ENCODE measurements around the gene NEDD4L. TPM values are rescaled to one million over a fixed set of nuclear protein-coding genes. Genes with fewer than 3 reads are reported as not detected.

The NEDD4L gene
- total RNA-seq, 1 donor: 31.5 TPM

DNA sequence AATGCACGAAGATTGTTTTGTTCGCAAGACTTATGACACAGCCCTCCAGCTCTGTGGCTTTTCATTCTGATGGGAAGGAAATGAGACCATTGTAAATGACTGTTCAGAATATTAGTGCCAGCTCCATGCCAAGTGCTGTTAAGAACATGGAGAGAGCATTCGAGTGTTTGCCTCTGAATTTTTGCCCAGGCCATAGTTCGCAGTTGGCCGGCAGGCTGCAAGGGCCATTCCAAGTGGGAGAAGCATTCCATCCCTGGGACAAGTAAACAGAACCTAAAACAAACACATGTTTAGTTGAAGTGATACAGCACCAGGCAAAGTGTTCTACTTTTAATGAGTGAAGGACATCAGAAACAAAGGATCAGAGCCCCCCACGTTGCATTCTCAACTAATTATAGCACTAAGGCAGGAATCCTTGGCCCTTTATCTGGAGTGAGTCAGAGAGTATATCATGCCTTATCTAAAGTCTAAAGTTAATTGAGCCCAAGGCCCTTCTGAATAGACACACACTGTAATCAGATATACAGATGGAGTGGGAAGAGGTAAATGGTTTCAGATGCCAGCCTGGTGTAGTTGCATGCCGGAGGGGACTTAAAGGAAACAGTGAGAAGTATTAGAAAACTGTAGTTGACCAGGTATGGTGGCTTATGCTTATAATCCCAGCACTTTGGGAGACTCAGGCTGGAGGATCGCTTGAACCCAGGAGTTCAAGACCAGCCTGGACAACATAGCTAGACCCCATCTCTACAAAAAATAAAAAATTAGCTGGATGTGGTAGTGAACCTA, 53.3 kb downstream of the NEDD4L start:
- H3K4me3 ChIP-seq (ENCODE audit: low read depth, low read length): no peak overlapping the region
- no peak for TF ChIP-seq CTCF (IDR thresholded peaks at IDR 0.05; ENCODE audit: insufficient read depth, low read depth, low read length)
- no peak for DNase-seq (ENCODE audit: low read depth)

- H3K4me3 ChIP-seq (ENCODE audit: low read depth, low read length): no peak overlapping the region
- TF ChIP-seq CTCF (IDR thresholded peaks at IDR 0.05; ENCODE audit: insufficient read depth, low read depth, low read length): no peak
- no peak for DNase-seq (ENCODE audit: low read depth)
These were observed 53.8 kb downstream of the NEDD4L start for GRCh38 chr18:58097907-58098166.

- TF ChIP-seq CTCF (IDR thresholded peaks at IDR 0.05; ENCODE audit: insufficient read depth, low read depth, low read length): no peak
- no peak overlapping the region for H3K4me3 ChIP-seq (ENCODE audit: low read depth, low read length)
- DNase-seq (ENCODE audit: low read depth): no peak
These were observed 54.7 kb downstream of the NEDD4L start for GRCh38 chr18:58098706-58099105.

DNA sequence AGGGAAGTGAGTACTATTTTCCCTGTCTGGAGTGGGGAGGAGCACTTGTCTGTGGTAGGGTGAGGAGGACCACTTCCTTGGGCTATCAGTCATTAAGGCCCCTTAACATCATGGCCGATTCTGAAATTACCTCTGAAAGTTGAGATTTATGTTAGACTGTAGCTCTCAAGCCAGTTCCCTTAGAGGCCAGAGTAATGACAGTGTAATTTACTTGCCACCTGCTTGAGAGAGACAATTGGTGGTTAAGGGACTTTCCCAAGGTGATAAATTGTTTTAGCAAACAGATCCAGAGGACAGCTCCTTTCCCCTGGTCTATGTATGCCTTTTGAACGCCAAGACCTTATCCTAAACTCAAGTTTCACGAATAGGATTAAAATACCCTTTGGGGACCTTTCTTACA, 56.1 kb downstream of the NEDD4L start:
- no peak for TF ChIP-seq CTCF (IDR thresholded peaks at IDR 0.05; ENCODE audit: insufficient read depth, low read depth, low read length)
- no peak overlapping the region for H3K4me3 ChIP-seq (ENCODE audit: low read depth, low read length)
- DNase-seq (ENCODE audit: low read depth): no peak

DNA sequence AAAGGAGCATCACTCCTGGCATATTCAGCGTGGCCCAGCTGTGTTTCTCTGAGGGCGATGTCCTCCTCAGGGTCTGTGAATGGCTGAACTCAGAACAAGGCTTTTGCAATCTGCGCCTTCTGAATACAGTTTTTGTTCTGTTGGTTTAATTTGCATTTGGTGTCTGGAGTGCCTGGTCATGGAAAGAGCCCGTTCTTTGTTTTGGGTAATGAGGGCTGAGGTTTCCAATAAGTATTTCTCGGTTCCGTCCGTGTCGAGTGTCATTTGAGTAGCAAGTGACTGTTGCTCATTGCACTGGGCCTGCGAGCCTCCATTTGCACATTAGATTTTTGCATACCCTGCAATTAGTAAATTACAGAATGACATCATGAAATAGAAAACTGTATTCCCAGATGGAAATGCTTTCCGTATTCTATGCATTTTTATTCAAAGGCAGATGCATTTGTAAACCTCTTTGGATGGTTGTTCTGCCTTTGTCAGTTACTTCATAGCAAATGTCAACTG, 57.3 kb downstream of the NEDD4L start:
- no peak for TF ChIP-seq CTCF (IDR thresholded peaks at IDR 0.05; ENCODE audit: insufficient read depth, low read depth, low read length)
- no peak for DNase-seq (ENCODE audit: low read depth)

GRCh38 chr18:58102018-58102417, 58.0 kb downstream of the NEDD4L start:
- no peak for DNase-seq (ENCODE audit: low read depth)
- no peak for TF ChIP-seq CTCF (IDR thresholded peaks at IDR 0.05; ENCODE audit: insufficient read depth, low read depth, low read length)
- H3K4me3 ChIP-seq (ENCODE audit: low read depth, low read length): no peak overlapping the region

More for the DNA sequence above, 57.3 kb downstream of the NEDD4L start:
- H3K4me3 ChIP-seq (ENCODE audit: low read depth, low read length): no peak overlapping the region

DNA sequence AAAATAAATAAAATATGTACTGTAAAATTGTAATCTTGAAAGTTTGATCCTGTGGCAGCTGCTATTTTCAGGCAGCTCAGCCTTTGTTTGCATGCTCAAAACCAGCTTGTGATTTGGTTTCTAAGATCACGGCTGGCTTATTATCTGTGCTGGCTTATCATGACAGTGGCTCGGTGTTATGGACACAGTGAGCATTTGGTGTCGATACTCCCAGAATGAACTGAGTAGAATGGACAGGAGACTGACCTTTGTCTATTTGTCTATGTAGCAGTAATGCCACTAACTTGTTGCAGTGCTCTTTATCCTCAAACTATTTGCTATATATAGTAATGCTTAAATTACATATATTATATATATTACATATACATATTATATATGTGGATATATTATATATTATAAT, 58.8 kb downstream of the NEDD4L start:
- TF ChIP-seq CTCF (IDR thresholded peaks at IDR 0.05; ENCODE audit: insufficient read depth, low read depth, low read length): no peak
- no peak for DNase-seq (ENCODE audit: low read depth)
- H3K4me3 ChIP-seq (ENCODE audit: low read depth, low read length): no peak overlapping the region

All from fibroblast of villous mesenchyme (primary cell).